IPS-18a (cell line): ENCODE measurements around the gene STARD10.

ENCODE experiments used
- H3K27ac ChIP-seq: one replicate; pipeline ENCODE4 v1.5.1; 2013; ENCODE audit warnings: low read length
- H3K27me3 ChIP-seq: one replicate; pipeline ENCODE4 v1.6.1; 2013; ENCODE audit warnings: mild to moderate bottlenecking, low read length; ENCODE audit not compliant: control insufficient read depth, insufficient read depth
- H3K36me3 ChIP-seq: one replicate; pipeline ENCODE4 v1.6.1; 2013; ENCODE audit warnings: low read depth, low read length; ENCODE audit not compliant: control insufficient read depth
- H3K4me1 ChIP-seq: one replicate; pipeline ENCODE4 v1.6.1; 2013; ENCODE audit warnings: low read depth, low read length; ENCODE audit not compliant: control insufficient read depth
- H3K4me3 ChIP-seq: one replicate; pipeline ENCODE4 v1.5.1; 2013; ENCODE audit warnings: low read length
- H3K9ac ChIP-seq: one replicate; pipeline ENCODE4 v1.6.1; 2013; ENCODE audit warnings: mild to moderate bottlenecking, low read length, moderate library complexity
- H3K9me3 ChIP-seq: one replicate; pipeline ENCODE4 v1.6.1; 2013; ENCODE audit warnings: low read depth, low read length; ENCODE audit not compliant: control insufficient read depth

Gene STARD10

DNA sequence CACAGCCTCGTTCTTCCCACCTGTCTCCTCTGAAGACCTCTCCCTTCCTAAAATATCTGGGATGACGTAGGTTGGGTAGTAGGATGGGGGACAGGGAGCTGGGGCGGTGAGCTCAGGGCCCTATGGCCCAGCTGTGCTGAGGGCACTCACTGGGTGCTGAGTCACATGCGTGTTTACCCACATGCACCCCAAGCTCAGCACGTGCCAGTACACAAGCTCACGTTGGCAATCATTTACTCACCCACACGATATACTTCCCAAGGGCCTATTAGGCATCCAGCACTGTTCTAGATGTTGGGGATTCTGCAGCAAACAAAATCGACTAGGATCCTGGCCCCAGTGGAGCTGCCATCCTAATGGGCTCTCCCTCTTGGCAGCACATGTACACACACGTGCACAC is 70.3 kb downstream of the STARD10 start:
- Histone ChIP-seq H3K27ac (no peak overlapping the region), H3K4me1 (no peaks in the 10 kb centered on the region), H3K4me3 (no peak overlapping the region), H3K9me3 (no peaks in the 10 kb centered on the region), H3K36me3 (no peaks in the 10 kb centered on the region), H3K9ac (no peak overlapping the region), H3K27me3 (no peaks in the 10 kb centered on the region)

DNA sequence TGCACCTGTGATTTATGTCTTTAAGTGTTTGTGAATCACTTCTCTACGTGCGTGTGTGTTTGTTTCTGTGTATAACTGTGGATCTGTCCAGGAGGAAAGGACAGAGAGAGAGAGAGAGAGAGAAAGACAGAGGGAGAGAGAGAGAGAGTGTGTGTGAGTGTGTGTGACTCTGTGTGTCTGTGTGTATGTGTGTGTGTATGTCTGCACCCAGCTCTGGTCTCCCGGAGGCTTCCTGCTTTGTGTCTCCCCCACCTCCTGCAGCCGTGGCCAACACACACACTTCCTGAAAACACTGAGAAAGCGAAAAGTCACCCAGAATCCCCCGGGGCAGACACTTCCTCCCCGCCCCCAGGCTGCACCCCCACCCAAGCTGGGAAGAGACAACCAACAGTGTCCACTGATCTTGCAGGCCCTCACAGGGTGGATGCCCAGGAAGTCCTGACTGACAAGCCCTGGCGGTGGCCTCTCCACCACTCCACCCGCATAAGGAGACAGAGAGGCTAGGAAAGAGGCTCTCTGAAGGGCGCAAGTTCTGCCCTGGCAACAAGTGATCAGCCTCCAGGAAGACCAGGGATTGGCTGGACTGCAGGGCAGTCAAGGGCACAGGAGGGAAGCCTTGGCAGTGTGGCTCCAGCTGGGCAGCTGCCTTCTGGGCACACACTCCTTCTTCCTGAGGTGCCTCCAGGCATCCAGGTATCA is 71.6 kb downstream of the STARD10 start:
- Histone ChIP-seq H3K27me3 (no peaks in the 10 kb centered on the region), H3K4me3 (no peak overlapping the region), H3K9me3 (no peaks in the 10 kb centered on the region), H3K4me1 (no peaks in the 10 kb centered on the region), H3K36me3 (no peaks in the 10 kb centered on the region), H3K27ac (no peak overlapping the region), H3K9ac (no peak overlapping the region)

DNA sequence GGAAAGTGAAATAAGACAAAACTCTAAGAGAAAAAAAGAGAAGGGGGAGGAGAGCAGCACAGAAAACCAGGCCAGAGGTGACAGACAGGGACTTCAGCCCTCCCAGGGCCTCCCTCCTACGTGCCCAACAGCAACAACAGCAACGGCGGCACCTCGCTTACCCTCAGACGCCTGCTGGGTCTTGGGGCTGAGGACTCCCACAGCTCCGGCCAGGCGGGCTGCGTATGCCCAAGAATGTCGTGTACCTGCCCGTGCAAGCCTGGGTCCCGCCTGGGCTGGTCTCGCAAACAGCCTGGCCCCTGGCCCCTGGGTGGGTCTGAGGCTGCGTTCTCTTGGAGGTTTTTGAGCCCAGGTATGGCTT is 72.2 kb downstream of the STARD10 start:
- H3K9me3 ChIP-seq: no peaks in the 10 kb centered on the region
- no peak overlapping the region for H3K4me3 ChIP-seq
- no peaks in the 10 kb centered on the region for H3K27me3 ChIP-seq
- H3K4me1 ChIP-seq: no peaks in the 10 kb centered on the region
- no peaks in the 10 kb centered on the region for H3K36me3 ChIP-seq
- no peak overlapping the region for H3K27ac ChIP-seq
- no peak overlapping the region for H3K9ac ChIP-seq

DNA sequence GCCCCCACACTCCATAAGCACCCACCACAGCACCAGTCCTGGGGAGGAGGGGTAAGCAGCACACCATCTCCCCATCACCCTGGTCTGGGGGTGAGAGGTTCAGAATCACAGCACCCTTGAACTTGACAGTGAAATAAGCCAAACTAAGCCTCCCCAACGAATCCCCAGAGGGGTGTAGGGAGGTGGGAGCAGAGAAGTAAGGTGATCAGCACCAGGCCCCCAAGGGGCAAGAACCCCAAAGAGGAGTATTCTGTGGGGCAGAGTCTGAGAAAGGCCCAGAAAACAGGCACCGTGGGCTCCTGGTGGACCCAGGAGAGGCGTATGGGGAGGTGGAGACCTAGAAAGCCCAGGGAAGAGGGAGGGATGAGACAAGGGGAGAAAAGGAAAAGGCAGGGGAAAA is 72.6 kb downstream of the STARD10 start:
- H3K9me3 ChIP-seq: no peaks in the 10 kb centered on the region
- no peak overlapping the region for H3K4me3 ChIP-seq
- H3K27ac ChIP-seq: no peak overlapping the region
- H3K36me3 ChIP-seq: no peaks in the 10 kb centered on the region
- no peak overlapping the region for H3K9ac ChIP-seq
- no peaks in the 10 kb centered on the region for H3K27me3 ChIP-seq
- no peaks in the 10 kb centered on the region for H3K4me1 ChIP-seq

DNA sequence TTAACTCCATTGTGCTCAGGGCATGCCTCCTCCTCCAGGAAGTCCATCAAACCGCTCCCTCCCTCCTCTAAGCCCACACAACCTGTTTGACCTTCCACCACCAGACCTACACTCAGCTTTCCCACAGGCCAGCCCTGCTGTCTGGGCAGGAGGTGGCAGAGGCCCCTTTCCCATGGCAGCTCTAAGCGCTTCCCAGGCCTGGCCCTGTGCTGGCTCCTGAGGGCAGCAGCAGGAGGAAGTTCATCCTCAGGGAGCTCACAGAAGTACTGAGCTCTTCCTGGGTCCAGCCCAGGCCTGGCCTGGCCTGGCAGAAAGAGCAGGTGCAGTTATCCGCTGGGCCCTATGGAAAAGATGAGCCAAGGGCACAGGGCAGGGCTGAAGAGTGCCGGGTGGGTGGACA is 73.1 kb downstream of the STARD10 start:
- no peaks in the 10 kb centered on the region for H3K4me1 ChIP-seq
- H3K9ac ChIP-seq: no peak overlapping the region
- H3K36me3 ChIP-seq: no peaks in the 10 kb centered on the region
- H3K27ac ChIP-seq: no peak overlapping the region
- no peaks in the 10 kb centered on the region for H3K9me3 ChIP-seq
- H3K27me3 ChIP-seq: no peaks in the 10 kb centered on the region
- H3K4me3 ChIP-seq: no peak overlapping the region

DNA sequence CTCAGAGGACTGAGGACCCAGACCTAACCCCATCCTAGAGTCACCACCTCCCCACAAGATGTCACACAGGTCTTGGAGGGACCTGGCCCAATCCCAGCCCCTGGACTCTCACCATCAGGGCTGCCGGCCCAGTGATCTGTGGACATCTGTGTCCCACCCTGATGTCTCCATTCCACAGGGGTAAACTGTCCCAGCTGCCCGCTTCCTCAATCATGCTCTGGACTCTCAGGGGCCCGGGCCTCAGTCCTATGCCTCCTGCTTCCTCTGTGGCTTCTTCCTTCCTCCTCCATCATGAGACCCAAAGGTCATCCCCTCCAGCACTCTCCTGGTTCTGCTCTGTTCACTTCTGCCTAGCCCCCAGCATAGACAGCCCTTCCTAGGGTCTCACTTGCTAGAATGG is 73.8 kb downstream of the STARD10 start:
- no peaks in the 10 kb centered on the region for H3K27me3 ChIP-seq
- no peak overlapping the region for H3K27ac ChIP-seq
- H3K4me3 ChIP-seq: no peak overlapping the region
- no peaks in the 10 kb centered on the region for H3K36me3 ChIP-seq
- no peak overlapping the region for H3K9ac ChIP-seq
- H3K9me3 ChIP-seq: no peaks in the 10 kb centered on the region
- H3K4me1 ChIP-seq: no peaks in the 10 kb centered on the region

DNA sequence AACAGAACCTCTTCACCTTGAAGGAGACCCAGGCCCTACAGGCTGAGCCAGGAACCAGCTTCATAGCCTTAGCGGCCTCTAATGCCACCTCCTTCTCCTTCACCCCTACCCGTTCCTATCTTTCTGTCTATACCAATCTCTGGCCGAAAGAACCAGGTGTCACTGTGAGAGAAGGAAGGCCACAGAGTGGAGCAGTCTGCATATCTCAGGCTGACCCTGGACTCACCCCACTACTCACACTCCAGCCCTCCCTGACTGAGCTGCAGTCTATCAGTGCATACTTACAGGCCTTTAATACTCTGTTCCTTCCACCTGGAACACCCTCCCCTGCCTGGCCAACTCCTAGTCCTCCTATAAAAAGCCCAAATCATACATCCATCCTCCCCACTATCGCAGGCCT is 74.3 kb downstream of the STARD10 start:
- H3K9ac ChIP-seq: no peak overlapping the region
- H3K27ac ChIP-seq: no peak overlapping the region
- H3K9me3 ChIP-seq: no peaks in the 10 kb centered on the region
- H3K36me3 ChIP-seq: no peaks in the 10 kb centered on the region
- H3K4me3 ChIP-seq: no peak overlapping the region
- H3K27me3 ChIP-seq: no peaks in the 10 kb centered on the region
- H3K4me1 ChIP-seq: no peaks in the 10 kb centered on the region

DNA sequence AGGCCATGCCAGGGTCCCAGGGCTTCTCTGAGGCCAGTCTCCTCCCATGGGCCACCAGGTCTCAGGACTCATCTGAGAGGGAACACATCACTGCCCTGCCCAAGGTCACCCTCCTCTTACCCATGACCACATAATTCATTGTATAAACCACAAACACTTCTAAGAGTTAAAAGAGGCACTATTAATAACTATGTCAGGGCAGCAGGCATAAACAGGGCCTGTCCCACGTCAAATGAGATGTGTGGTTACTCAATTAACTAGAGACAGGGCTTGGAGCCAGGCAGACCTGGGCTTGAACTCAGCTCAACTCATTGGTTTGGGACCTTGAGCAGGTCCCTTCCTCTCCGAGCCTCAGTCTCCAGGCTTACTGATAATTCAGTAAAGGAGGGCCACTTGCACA is 74.7 kb downstream of the STARD10 start:
- H3K9ac ChIP-seq: no peak overlapping the region

DNA sequence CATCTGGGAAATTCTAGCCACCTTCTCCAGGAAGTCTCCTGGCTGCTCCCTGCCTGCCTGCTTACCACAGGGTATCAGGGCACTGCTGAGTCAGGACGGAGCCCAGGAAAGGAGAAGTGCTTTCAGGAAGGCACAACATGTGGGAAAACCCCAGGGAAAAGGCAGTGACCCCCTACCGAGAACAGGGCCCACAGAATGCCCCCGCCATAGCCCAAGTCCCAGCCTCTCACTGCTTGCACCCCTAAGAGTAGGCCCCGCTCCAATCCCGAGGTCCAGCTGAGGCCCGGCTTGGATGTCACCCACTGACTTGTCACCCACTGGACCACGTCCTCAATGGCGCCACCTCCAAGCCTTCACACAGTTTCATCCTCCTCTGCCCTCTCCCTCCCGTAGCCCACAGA is 75.7 kb downstream of the STARD10 start:
- H3K27me3 ChIP-seq: no peaks in the 10 kb centered on the region
- H3K36me3 ChIP-seq: no peaks in the 10 kb centered on the region
- H3K4me3 ChIP-seq: no peak overlapping the region
- H3K4me1 ChIP-seq: no peaks in the 10 kb centered on the region
- no peaks in the 10 kb centered on the region for H3K9me3 ChIP-seq
- no peak overlapping the region for H3K27ac ChIP-seq
- H3K9ac ChIP-seq: no peak overlapping the region

More for the DNA sequence above, 74.7 kb downstream of the STARD10 start:
- Histone ChIP-seq H3K4me3 (no peak overlapping the region), H3K27me3 (no peaks in the 10 kb centered on the region), H3K9me3 (no peaks in the 10 kb centered on the region), H3K4me1 (no peaks in the 10 kb centered on the region), H3K27ac (no peak overlapping the region), H3K36me3 (no peaks in the 10 kb centered on the region)

DNA sequence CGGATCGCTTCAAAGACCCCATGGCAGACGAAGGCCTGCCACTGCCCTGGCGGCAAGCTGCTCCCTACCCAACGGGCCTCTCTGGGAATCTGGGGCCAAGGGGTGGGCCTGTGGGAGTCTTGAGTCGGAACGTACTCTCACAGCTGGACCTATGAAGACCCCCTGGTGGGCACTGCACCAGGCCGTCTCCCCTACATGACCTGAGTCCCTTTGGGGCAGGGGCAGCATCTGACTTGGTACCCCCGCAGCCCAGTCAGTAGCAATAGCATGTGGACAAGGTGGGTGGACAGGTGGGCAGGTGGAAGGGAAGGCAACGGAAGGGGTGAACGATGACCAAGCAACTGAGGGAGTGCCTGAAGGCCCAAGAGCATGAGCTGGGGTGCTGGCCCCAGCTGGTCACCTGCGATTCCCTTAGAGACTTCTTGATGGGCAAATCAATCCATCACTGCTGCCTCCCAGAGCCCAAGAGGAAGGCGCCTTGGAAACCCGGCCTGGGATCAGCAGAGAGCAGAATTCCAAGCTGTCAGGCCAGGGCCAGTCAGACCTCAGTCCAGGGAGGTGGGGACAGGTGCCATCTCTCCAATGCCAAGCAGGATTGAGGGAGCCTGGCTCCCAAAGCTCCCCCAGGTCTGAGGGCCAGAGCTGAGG is 76.9 kb downstream of the STARD10 start:
- Histone ChIP-seq H3K36me3 (no peaks in the 10 kb centered on the region), H3K27ac (no peak overlapping the region), H3K9me3 (no peaks in the 10 kb centered on the region), H3K9ac (no peak overlapping the region), H3K4me1 (no peaks in the 10 kb centered on the region), H3K27me3 (no peaks in the 10 kb centered on the region), H3K4me3 (no peak overlapping the region)

DNA sequence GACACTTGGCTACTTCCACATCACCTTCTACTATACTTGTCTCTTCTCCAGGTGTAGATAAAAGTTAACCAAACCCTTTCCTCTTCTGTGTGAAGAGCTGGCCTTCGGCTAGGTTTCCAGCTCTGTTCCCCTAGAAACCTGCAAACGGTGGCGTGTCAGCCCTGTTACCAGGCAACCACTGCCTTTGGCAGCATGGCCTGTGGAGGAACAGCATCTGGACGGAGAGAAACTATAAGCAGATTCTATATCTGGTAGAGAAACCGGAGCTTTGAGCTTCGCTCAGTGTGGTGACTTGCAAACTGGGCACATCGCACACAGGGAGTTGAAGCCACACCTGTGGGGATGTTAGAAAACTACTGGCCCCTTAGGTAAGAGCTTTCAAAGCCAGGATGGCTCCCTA is 77.6 kb downstream of the STARD10 start:
- H3K9me3 ChIP-seq: no peaks in the 10 kb centered on the region
- H3K4me1 ChIP-seq: no peaks in the 10 kb centered on the region
- H3K9ac ChIP-seq: no peak overlapping the region
- H3K36me3 ChIP-seq: no peaks in the 10 kb centered on the region
- no peak overlapping the region for H3K27ac ChIP-seq
- no peak overlapping the region for H3K4me3 ChIP-seq
- no peaks in the 10 kb centered on the region for H3K27me3 ChIP-seq

DNA sequence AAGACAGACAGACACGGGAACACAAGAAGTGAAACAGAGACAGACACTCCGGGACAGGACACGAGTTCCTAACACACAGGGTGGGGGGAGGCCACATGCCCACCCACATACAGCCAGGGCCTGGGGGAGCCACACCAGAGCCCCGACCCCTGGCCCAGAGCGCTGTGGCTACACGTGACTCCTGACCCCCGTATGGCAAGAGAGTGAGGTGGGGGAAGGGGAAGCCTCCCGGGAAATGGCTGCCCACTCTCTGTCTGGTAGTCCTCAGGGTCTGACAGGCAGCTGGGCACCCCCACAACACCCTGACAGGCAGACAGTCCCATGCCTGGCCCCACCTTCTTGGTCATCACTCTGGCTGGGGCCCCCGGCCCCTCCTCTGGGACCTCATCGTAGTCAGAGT is 81.0 kb downstream of the STARD10 start:
- H3K9ac ChIP-seq: no peak overlapping the region
- no peak overlapping the region for H3K4me3 ChIP-seq
- H3K27me3 ChIP-seq: no peaks in the 10 kb centered on the region
- peaks cover 8% of the 10 kb centered on the region for H3K36me3 ChIP-seq
- no peaks in the 10 kb centered on the region for H3K4me1 ChIP-seq
- H3K9me3 ChIP-seq: no peaks in the 10 kb centered on the region
- no peak overlapping the region for H3K27ac ChIP-seq
